Measurements from ENCODE around the gene DIAPH3. TPM values are rescaled to one million over a fixed set of nuclear protein-coding genes. Genes with fewer than 3 reads are reported as not detected.

The DIAPH3 gene
- total and polyA plus RNA-seq, 2 of the 8 experiments (the other 6 are each of a cell fraction or from before 2014, with no cell fraction given): 8.0 to 30.8 TPM

GRCh38 chr13:59960683-59961082 is 203.0 kb downstream of the DIAPH3 start:
- no peak for FAIRE-seq
- Histone ChIP-seq H3K4ac (replicated peaks; ENCODE audit: insufficient read length, low read depth, low read length) (no peak overlapping the region), H3K4me1 (replicated peaks in 1 of 4; ENCODE audit: control insufficient read depth in 3 of 4, insufficient read depth in 4 of 4, low read length in 3 of 4) (no peaks in the 10 kb centered on the region), H3K4me2 (ENCODE audit: insufficient read depth in 1 of 2, low read depth in 2 of 2, low read length in 2 of 2) (no peak overlapping the region), H3K9me3 (ENCODE audit: insufficient read depth in 2 of 2, low read depth in 1 of 2, low read length in 1 of 2) (no peaks in the 10 kb centered on the region), H3K14ac (ENCODE audit: insufficient read length) (no peak overlapping the region), H3K79me1 (ENCODE audit: low read depth, low read length) (no peaks in the 10 kb centered on the region), H3K4me3 (ENCODE audit: extremely low read depth in 1 of 4, insufficient read depth in 2 of 4, low read depth in 3 of 4, low read length in 4 of 4) (no peak overlapping the region), H4K91ac (replicated peaks; ENCODE audit: insufficient read length, low read length) (no peak overlapping the region), H2BK12ac (ENCODE audit: low read depth, low read length) (no peak overlapping the region), H2BK120ac (replicated peaks; ENCODE audit: low read depth, low read length) (no peak overlapping the region), H3K27ac (ENCODE audit: low read depth, low read length) (no peak overlapping the region), H3K23ac (ENCODE audit: insufficient read length) (no peak overlapping the region), H3K27me3 (replicated peaks in 1 of 4; ENCODE audit: control insufficient read depth in 3 of 4, extremely low read depth in 1 of 4, insufficient read depth in 3 of 4, low read length in 3 of 4) (no peaks in the 10 kb centered on the region), H3K56ac (replicated peaks; ENCODE audit: insufficient read length, low read depth, low read length) (no peak overlapping the region), H2AK5ac (ENCODE audit: low read depth, low read length) (no peak overlapping the region), H3K79me2 (ENCODE audit: control insufficient read depth in 1 of 2, insufficient read depth in 2 of 2, low read length in 2 of 2) (no peaks in the 10 kb centered on the region), H3K36me3 (ENCODE audit: control insufficient read depth in 2 of 4, insufficient read depth in 4 of 4, low read length in 3 of 4) (peaks cover 0 to 3% (median 0%) of the 10 kb centered on the region in 4 experiments; a peak in 2 of 8 replicates), H2BK15ac (ENCODE audit: low read length) (no peak overlapping the region), H4K8ac (ENCODE audit: extremely low read depth, insufficient read depth, low read length) (no peak overlapping the region), H2AFZ (ENCODE audit: low read length) (no peak overlapping the region), H2BK20ac (ENCODE audit: low read length) (no peak overlapping the region), H4K20me1 (replicated peaks in 1 of 2; ENCODE audit: control insufficient read depth in 1 of 2, insufficient read depth in 2 of 2, low read length in 2 of 2) (no peaks in the 10 kb centered on the region), H3K23me2 (ENCODE audit: low read depth, low read length) (no peaks in the 10 kb centered on the region), H2BK5ac (ENCODE audit: low read depth, low read length) (no peak overlapping the region), H3K9ac (replicated peaks in 1 of 4; ENCODE audit: extremely low read depth in 1 of 4, low read depth in 3 of 4, low read length in 3 of 4) (no peak overlapping the region), H4K5ac (ENCODE audit: insufficient read length, low read depth, low read length) (no peak overlapping the region), H3K18ac (ENCODE audit: extremely low read depth, low read length) (no peak overlapping the region)
- no peak for DNase-seq (ENCODE audit: low read depth in 1 of 2, low spot score in 2 of 2)
- CTCF ChIA-PET (ENCODE audit: partially characterized antibody): interaction anchor here (0.6 kb wide), 1 partner anchor 357 kb away, joined by 4 read pairs; no protein-coding TSS in a partner anchor
- WGBS, 2 experiments (ENCODE audit: extremely low coverage in 1 of 2, insufficient coverage in 1 of 2, insufficient read length in 1 of 2, insufficient replicate concordance in 2 of 2, low coverage in 1 of 2, low lambda C conversion rate in 2 of 2, missing lambda C conversion rate in 1 of 2): 85% methylated on average over 2 of the region's 2 CpGs; no CpG with 5 or more reads in 1 of the 2 experiments
- POLR2A ChIA-PET (ENCODE audit: partially characterized antibody): no interaction called here
- TF ChIP-seq POLR2AphosphoS5 (IDR thresholded peaks at IDR 0.05; ENCODE audit: low read depth, low read length): no peak
- TF ChIP-seq SP1 (IDR thresholded peaks at IDR 0.05; ENCODE audit: low read depth, low read length): no peak

Data from H1 (cell line).